LNCAP (cell line): ENCODE results near the gene AQP1.

Source experiments
- TF ChIP-seq, protein P1 (sequence below): fragments of 450-650 bp; IDR thresholded peaks from 2 replicates; pipeline ENCODE4 v1.5.1; 2017; ENCODE audit warnings: mild to moderate bottlenecking

The AQP1 gene

DNA sequence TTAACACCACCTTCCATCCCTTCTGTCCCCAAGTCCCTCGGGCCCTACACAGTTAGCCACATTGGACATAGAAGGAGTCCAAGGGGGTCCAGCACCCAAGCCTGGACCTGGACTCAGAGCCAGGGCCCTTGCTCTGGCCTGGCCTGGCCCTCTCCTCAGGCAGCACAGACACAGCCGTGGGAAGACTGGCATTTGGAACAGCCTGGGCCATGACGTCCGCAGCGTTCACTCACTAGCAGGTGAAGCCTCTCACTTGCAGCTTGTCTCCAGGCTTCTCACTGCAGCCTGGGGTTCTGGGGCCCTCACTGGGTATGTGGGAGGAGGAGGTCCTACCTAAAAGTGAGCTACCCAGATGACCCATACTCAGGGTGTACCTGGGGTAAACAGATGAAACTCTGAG lies 33.7 kb upstream of the AQP1 start:
- TF ChIP-seq, protein P1, sequence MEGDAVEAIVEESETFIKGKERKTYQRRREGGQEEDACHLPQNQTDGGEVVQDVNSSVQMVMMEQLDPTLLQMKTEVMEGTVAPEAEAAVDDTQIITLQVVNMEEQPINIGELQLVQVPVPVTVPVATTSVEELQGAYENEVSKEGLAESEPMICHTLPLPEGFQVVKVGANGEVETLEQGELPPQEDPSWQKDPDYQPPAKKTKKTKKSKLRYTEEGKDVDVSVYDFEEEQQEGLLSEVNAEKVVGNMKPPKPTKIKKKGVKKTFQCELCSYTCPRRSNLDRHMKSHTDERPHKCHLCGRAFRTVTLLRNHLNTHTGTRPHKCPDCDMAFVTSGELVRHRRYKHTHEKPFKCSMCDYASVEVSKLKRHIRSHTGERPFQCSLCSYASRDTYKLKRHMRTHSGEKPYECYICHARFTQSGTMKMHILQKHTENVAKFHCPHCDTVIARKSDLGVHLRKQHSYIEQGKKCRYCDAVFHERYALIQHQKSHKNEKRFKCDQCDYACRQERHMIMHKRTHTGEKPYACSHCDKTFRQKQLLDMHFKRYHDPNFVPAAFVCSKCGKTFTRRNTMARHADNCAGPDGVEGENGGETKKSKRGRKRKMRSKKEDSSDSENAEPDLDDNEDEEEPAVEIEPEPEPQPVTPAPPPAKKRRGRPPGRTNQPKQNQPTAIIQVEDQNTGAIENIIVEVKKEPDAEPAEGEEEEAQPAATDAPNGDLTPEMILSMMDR, result no peak

DNA sequence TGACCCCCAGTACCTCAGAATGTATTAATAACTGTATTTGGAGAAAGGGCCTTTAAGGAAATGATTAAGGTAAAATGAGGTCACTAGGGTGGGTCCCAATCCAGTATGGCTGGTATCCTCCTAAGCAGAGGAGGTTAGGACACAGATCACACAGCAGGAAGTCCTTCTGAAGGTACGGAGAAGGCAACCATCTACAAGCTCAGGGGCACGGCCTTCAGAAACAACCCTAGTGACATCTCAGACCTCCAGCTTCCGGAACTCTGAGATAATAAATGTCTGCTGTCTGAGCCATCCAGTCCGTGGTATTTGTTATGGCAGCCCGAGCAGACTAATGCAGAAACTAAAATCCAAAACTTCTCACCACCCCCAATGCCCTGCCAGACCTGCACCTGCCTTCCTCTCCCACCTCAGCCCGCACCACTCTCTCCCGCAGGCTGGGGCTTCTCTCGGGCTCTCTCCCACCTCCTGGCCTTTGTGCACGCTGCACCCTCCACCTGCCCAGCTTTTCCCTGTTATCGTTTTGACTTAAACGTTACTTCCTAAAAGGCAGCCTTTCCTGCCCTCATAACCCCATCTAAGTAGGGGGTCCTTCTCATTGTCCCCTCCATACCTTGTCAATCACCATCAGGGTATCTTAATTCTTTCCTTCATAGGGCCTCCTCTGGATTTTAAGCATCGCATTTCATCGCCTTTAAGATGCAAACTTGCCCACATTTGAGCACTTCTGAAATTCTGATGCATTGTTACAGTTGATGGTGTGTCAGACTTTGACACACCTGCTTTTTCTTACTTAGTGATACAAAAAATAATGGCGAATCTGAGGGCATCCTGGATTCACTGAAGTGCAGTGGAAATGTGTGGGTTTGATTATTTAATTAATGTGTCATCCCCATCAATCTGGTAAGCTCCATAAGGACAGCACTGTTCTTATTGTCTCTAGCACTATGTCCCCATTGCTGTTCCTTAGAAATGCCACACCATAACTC lies 32.2 kb upstream of the AQP1 start:
- TF ChIP-seq, protein P1, result no peak

DNA sequence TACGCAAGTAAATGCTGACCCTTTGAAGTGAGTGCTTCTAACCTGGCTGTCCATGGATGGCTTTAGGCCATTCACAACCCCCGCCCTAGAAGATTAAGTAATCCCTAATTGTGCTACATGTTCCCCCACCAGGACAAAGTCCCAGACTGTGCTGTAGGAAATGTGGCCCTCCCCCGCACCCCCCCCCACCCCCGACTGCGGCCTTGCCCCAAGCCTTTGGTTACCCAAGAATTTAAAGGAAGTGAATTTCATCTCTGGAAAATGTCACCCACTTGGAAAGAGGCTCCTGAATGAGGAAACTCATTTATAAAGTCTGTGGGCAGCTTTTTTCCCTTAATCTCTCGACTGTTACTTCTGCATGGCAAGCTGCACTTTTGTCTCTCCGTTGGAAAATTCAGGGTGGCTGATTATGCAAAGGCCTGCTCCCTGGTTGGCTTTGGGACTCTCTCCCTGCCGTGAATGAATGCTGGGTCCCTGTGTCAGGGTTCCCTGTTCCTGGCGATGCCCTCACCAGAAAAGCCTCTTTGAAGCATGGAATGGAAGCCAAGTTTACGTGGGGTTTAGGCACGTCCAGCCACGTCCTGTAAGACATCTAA lies 31.4 kb upstream of the AQP1 start:
- TF ChIP-seq, protein P1, result no peak

DNA sequence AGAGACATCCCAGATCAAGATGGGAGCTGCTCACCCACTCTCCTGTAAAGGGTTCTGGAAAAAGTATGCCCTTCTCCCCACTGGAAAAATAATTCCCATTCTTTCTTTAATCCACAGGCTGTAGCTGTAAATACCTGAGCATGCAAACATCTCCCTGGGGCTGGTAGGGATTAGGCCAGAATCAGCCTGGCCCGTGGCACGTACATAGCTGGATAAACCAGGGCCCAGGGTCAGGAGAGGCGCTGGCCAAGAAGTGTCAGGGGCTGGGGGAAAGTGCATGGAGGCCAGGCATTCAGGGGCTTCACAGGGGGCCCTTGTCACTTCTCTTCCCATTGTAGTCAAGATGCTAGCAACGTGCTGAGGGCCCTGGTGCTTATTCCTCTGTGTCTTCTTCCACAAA lies 30.7 kb upstream of the AQP1 start:
- TF ChIP-seq, protein P1, result no peak

DNA sequence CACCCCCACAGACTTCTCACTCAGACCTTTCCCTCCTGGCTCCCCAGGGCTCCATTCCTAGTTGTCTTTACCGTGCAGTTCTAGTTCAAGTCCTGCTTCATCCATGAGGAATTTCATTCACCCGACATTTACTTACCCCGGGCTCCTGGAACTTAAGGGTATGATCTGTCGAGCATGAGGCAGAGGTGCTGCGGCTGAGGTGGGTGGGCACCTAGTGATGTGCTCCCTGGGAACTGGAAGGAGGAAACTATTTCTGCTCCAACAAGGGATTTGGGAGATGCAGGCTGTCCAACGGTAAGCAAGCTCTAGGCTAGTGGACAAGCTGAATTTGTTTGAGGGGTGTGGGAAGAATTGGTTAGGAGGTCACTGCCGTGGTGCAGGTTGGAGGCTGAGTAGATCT lies 30.2 kb upstream of the AQP1 start:
- TF ChIP-seq, protein P1, result no peak

DNA sequence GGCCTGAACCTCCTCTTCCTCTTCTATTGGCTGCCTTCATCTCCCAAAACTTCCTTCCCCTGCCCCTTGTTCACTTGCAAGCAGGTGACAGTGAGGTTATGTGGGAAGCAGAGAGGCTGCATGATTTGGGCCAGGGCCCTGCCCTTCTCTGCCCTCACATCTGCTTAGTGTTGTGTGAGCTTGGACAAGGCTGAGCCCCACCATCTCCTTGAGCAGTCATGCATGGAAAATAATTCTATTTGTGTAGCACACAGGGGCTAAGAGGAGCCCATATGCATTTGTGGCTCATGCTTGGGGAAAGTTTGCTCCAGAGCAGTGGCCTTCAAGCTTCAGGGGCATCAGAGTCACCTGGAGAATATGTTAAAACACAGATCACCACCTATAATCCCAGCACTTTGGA lies 26.8 kb upstream of the AQP1 start:
- TF ChIP-seq, protein P1, result no peak

DNA sequence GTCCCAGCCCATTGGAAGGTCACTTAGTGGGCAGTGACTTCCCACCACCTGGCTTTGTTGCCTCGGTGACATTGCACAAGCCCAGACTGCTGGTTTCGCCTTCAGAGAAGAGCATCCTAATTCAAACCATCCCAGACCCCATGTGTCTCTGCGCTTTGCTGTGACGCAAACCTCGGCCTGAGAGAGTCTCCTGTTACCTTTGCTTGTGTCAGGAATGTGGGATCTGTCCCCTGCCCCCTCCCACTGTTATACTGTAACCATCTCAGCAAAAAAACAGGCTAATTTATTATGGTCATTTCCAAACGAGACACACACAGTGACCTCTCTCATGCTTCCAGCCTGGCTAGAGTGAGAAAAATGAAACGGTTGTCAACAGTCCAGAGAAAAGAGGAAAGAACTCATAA lies 25.0 kb upstream of the AQP1 start:
- TF ChIP-seq, protein P1, result no peak
